ENCODE measurements around the gene JAG1. TPM values are rescaled to one million over a fixed set of nuclear protein-coding genes. Genes with fewer than 3 reads are reported as not detected.
A peak's percentile ranks its signal among the peaks of the same experiment; 100 is the strongest.

The JAG1 gene
- total RNA-seq, 1 donor from 2014 or later, result 132 TPM

DNA sequence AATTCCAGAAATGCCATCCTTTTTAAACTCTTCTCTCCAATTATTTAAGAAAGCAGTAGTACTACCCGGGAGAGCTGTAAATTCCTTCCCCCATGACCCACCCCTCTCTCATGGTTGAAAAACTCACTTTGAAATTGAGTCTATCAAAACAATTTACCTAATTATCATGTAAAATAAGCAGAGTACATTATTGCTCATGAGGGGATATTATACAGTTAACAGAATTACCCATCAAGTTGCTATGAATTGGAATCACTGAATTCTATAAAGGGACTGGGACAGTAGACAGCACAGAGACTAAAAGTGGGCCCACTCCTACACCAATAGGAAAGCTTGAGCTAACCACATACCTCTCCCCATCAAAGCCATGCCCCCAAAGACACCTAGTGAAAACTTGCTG lies 16.3 kb downstream of the JAG1 start:
- no peak for DNase-seq (ENCODE audit: low read depth)
- TF ChIP-seq, protein P1, sequence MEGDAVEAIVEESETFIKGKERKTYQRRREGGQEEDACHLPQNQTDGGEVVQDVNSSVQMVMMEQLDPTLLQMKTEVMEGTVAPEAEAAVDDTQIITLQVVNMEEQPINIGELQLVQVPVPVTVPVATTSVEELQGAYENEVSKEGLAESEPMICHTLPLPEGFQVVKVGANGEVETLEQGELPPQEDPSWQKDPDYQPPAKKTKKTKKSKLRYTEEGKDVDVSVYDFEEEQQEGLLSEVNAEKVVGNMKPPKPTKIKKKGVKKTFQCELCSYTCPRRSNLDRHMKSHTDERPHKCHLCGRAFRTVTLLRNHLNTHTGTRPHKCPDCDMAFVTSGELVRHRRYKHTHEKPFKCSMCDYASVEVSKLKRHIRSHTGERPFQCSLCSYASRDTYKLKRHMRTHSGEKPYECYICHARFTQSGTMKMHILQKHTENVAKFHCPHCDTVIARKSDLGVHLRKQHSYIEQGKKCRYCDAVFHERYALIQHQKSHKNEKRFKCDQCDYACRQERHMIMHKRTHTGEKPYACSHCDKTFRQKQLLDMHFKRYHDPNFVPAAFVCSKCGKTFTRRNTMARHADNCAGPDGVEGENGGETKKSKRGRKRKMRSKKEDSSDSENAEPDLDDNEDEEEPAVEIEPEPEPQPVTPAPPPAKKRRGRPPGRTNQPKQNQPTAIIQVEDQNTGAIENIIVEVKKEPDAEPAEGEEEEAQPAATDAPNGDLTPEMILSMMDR (IDR thresholded peaks at IDR 0.05; ENCODE audit: insufficient read depth, low read length, poor library complexity, severe bottlenecking), result no peak
- H3K36me3 ChIP-seq (ENCODE audit: control insufficient read depth, insufficient read depth, low read length), result peaks cover 9% of the 10 kb centered on the region
- H3K4me3 ChIP-seq (ENCODE audit: low read depth, low read length), result no peak overlapping the region
- H3K27me3 ChIP-seq (ENCODE audit: control insufficient read depth, insufficient read depth, low read length), result no peaks in the 10 kb centered on the region

DNA sequence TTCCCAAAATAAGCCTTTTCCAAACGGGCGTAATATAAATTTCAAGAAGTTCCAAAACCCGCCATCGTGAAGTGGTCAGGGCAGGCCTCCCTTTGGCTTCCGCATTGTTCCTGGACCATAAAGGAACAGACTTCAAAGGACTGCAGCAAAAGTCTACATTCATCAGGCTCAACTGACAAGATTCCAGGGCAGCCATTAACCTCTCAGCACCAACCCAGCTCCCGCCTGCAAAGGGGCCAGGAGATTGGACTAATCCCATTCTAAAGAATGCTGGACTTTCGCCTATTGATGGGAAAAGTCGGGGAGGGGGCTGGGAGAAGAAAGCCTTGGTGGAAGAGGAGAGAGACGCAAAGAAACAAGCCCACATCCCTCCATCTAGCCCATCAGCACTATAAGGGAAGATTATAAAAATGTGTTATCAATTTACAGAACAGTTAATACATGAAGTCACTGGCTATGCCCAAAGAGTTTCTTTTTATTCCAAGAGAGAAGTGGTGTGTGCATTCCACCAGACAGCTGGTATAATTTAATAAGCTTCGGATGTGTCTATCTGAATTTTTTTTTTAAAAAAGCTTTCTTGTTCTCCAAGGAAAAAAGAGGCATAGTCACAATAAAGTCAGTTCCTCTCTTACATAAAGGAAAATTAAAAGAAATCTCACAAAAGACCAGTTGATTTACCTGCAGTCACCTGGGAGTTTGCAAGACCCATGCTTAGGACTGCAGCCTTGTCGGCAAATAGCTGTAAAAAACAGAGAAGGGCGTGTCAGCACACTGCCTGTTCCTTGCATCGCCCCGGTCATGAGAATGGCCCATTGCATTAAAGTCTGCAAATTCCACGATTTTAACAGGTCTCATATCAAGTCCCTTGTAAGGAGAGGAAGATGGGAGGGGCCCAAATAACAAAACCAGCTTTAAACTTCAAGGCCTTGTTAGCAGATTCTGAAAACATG lies 17.8 kb downstream of the JAG1 start:
- no peaks in the 10 kb centered on the region for H3K27me3 ChIP-seq (ENCODE audit: control insufficient read depth, insufficient read depth, low read length)
- peaks cover 5% of the 10 kb centered on the region for H3K36me3 ChIP-seq (ENCODE audit: control insufficient read depth, insufficient read depth, low read length)
- no peak overlapping the region for H3K4me3 ChIP-seq (ENCODE audit: low read depth, low read length)
- TF ChIP-seq, protein P1 (IDR thresholded peaks at IDR 0.05; ENCODE audit: insufficient read depth, low read length, poor library complexity, severe bottlenecking), result no peak
- DNase-seq (ENCODE audit: low read depth), result no peak

DNA sequence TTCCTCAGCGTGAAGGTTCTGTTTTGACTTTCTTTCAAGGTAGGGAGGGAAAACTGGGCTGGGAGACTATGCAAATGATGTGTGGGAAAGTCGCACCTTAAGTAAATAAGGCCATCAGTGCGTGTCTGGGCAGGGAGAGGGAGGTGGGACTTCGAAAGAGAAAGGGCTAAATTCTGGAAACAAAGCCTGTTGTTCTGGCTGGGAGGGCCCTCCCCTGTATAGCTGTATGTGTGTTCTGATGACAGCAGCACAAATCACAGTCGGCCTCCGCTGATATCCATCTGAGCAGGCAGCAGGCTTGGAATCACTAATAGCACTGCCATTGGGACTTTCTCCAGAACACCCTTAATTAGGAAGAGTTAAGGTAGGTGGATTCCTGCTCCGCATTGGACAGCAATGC lies 19.2 kb downstream of the JAG1 start:
- TF ChIP-seq, protein P1 (IDR thresholded peaks at IDR 0.05; ENCODE audit: insufficient read depth, low read length, poor library complexity, severe bottlenecking), result no peak
- Histone ChIP-seq H3K36me3 (ENCODE audit: control insufficient read depth, insufficient read depth, low read length) (peaks cover 2% of the 10 kb centered on the region), H3K4me3 (ENCODE audit: low read depth, low read length) (no peak overlapping the region), H3K27me3 (ENCODE audit: control insufficient read depth, insufficient read depth, low read length) (no peaks in the 10 kb centered on the region)
- no peak for DNase-seq (ENCODE audit: low read depth)

DNA sequence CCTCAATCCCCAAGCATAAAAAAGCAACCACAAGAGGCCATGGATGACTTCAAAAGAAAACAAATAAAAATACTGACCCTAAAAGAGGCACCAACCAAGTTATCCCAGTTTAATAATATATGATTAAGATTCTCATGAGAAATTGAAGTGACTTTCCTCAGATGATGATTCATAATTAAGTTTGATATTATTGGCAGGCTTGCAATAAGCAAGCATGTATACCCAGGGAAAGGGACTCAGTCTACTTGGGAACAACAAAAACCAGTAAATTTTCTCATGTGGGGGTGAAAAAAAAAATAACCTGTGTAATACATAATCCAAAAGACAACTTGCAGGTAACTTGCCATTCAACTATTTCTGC lies 19.6 kb downstream of the JAG1 start:
- Histone ChIP-seq H3K4me3 (ENCODE audit: low read depth, low read length) (no peak overlapping the region), H3K36me3 (ENCODE audit: control insufficient read depth, insufficient read depth, low read length) (peaks cover 2% of the 10 kb centered on the region), H3K27me3 (ENCODE audit: control insufficient read depth, insufficient read depth, low read length) (no peaks in the 10 kb centered on the region)
- no peak for DNase-seq (ENCODE audit: low read depth)
- TF ChIP-seq, protein P1 (IDR thresholded peaks at IDR 0.05; ENCODE audit: insufficient read depth, low read length, poor library complexity, severe bottlenecking), result no peak

DNA sequence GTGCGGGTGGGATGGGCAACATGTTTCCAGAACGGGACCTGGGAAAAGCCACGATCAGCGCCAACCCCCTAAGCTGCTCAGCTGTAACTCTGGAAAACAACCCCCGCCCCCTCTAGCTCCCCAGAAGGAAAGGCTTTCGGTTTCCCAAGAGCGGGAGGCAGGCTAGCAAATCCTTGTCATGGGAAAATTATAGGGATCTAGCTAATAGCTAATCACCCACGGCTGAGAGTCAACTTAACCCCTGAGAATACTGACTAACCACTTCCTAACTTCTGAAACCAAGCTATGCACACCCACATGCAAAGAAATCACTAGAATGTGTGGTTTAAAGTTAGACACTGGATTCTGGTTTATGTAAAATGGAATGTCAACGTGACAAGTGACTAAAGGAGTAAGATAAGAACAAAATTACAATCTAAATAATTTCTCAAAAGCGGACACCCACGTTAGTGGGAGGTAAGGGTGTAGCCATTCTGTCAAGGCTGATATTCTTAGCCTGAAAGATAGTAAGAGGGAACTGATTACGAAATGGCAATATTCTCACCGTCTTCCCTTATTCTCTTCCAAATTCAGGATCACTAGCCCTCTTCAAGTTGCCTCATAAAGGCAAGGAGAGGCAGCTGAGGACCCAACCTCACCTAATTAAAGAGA lies 20.1 kb downstream of the JAG1 start:
- peaks cover 2% of the 10 kb centered on the region for H3K36me3 ChIP-seq (ENCODE audit: control insufficient read depth, insufficient read depth, low read length)
- no peak overlapping the region for H3K4me3 ChIP-seq (ENCODE audit: low read depth, low read length)
- TF ChIP-seq, protein P1 (IDR thresholded peaks at IDR 0.05; ENCODE audit: insufficient read depth, low read length, poor library complexity, severe bottlenecking), result no peak
- DNase-seq (ENCODE audit: low read depth), result peak; percentile 81
- H3K27me3 ChIP-seq (ENCODE audit: control insufficient read depth, insufficient read depth, low read length), result no peaks in the 10 kb centered on the region
